GM23338 (cell line): ENCODE results near the gene ADCY3. TPM values are rescaled to one million over a fixed set of nuclear protein-coding genes. Genes with fewer than 3 reads are reported as not detected.

Experiments
- ATAC-seq: fragments of 200-7000 bp; cut with Tn5 transposase; 3 replicates; pipeline ENCODE4 v1.9.1; 2020
- DNase-seq: peaks from one replicate; pipeline ENCODE4 v3.0.0-alpha.2; 2015; ENCODE audit warnings: low spot score
- H2AFZ ChIP-seq: fragments of 200-600 bp; sonication (generic); 2 replicates; pipeline ENCODE4 v1.8.0; 2016; ENCODE audit warnings: antibody characterized with exemption, mild to moderate bottlenecking, moderate library complexity
- H3F3A ChIP-seq: fragments of 200-600 bp; sonication (generic); replicated peaks from 2 replicates; pipeline ENCODE4 v1.8.0; 2017; ENCODE audit warnings: antibody characterized with exemption, mixed run types, low read depth
- H3K27ac ChIP-seq: fragments of 200-600 bp; sonication (generic); 2 replicates; pipeline ENCODE4 v1.6.1; 2016; ENCODE audit warnings: low read depth
- H3K27me3 ChIP-seq: fragments of 200-600 bp; sonication (generic); 2 replicates; pipeline ENCODE4 v1.8.0; 2016; ENCODE audit warnings: mild to moderate bottlenecking, mixed run types, moderate library complexity; ENCODE audit not compliant: insufficient read depth
- H3K36me3 ChIP-seq: fragments of 200-600 bp; sonication (generic); 2 replicates; pipeline ENCODE4 v1.8.0; 2016; ENCODE audit warnings: mild to moderate bottlenecking; ENCODE audit not compliant: insufficient read depth
- H3K4me1 ChIP-seq: fragments of 200-600 bp; sonication (generic); 2 replicates; pipeline ENCODE4 v1.8.0; 2016; ENCODE audit warnings: mild to moderate bottlenecking, moderate library complexity; ENCODE audit not compliant: insufficient read depth
- H3K4me2 ChIP-seq: fragments of 200-600 bp; sonication (generic); 2 replicates; pipeline ENCODE4 v1.7.1; 2017; ENCODE audit warnings: mixed run types
- H3K4me3 ChIP-seq: fragments of 200-600 bp; sonication (generic); 2 replicates; pipeline ENCODE4 v1.6.1; 2016; ENCODE audit warnings: mixed run types
- H3K79me2 ChIP-seq: fragments of 200-600 bp; sonication (generic); replicated peaks from 2 replicates; pipeline ENCODE4 v1.8.0; 2017; ENCODE audit warnings: mild to moderate bottlenecking; ENCODE audit not compliant: insufficient read depth
- H3K9me2 ChIP-seq: fragments of 200-600 bp; sonication (generic); 2 replicates; pipeline ENCODE4 v1.8.0; 2017; ENCODE audit not compliant: insufficient read depth
- H4K20me1 ChIP-seq: fragments of 200-600 bp; sonication (generic); replicated peaks from 2 replicates; pipeline ENCODE4 v1.8.0; 2017; ENCODE audit warnings: mild to moderate bottlenecking; ENCODE audit not compliant: insufficient read depth
- H3K27ac Mint-ChIP-seq: 2 replicates; pipeline ENCODE4 v1.8.0; 2020; ENCODE audit warnings: inconsistent platforms, mild to moderate bottlenecking, moderate library complexity, mixed read lengths
- H3K27me3 Mint-ChIP-seq: 3 replicates; pipeline ENCODE4 v1.8.0; 2022; ENCODE audit warnings: low read depth, mild to moderate bottlenecking, moderate library complexity, mixed read lengths, inconsistent platforms; ENCODE audit not compliant: insufficient read depth, poor library complexity
- H3K36me3 Mint-ChIP-seq: 3 replicates; pipeline ENCODE4 v1.8.0; 2021; ENCODE audit warnings: low read depth, mild to moderate bottlenecking, inconsistent platforms, moderate library complexity, mixed read lengths
- H3K4me1 Mint-ChIP-seq: 3 replicates; pipeline ENCODE4 v1.8.0; 2020; ENCODE audit warnings: mild to moderate bottlenecking, inconsistent platforms, mixed read lengths
- H3K4me3 Mint-ChIP-seq: 3 replicates; pipeline ENCODE4 v1.8.0; 2021; ENCODE audit warnings: moderate library complexity, mild to moderate bottlenecking, inconsistent platforms, mixed read lengths
- H3K9me3 Mint-ChIP-seq: 3 replicates; pipeline ENCODE4 v1.8.0; 2020; ENCODE audit warnings: moderate library complexity, mild to moderate bottlenecking, inconsistent platforms, mixed read lengths
- EZH2 ChIP-seq: fragments of 200-600 bp; sonication (generic); IDR thresholded peaks from one replicate; pipeline ENCODE4 v1.8.0; 2017; ENCODE audit warnings: antibody characterized with exemption, mild to moderate bottlenecking, low read depth; ENCODE audit not compliant: unreplicated experiment
- EZH2phosphoT487 ChIP-seq: fragments of 200-600 bp; sonication (generic); IDR thresholded peaks from one replicate; pipeline ENCODE4 v1.8.1; 2018; ENCODE audit warnings: antibody characterized with exemption; ENCODE audit not compliant: unreplicated experiment
- JUNB ChIP-seq: IDR thresholded peaks from one replicate; pipeline ENCODE4 v1.6.1; 2016; ENCODE audit warnings: antibody characterized with exemption; ENCODE audit not compliant: unreplicated experiment
- NANOG ChIP-seq: IDR thresholded peaks from 2 replicates; pipeline ENCODE4 v1.6.1; 2016; ENCODE audit warnings: antibody characterized with exemption, borderline replicate concordance
- POLR2AphosphoS5 ChIP-seq: IDR thresholded peaks from 2 replicates; pipeline ENCODE4 v1.6.1; 2016; ENCODE audit warnings: antibody characterized with exemption, low read depth
- STAT1 ChIP-seq: IDR thresholded peaks from one replicate; pipeline ENCODE4 v1.6.1; 2016; ENCODE audit warnings: antibody characterized with exemption; ENCODE audit not compliant: unreplicated experiment
- ZNF114 ChIP-seq: fragments of 250-450 bp; sonication (Bioruptor Pico); IDR thresholded peaks from 2 replicates; pipeline ENCODE4 v1.5.0; 2020; ENCODE audit warnings: mild to moderate bottlenecking, moderate library complexity
- ZNF331 ChIP-seq: fragments of 250-450 bp; sonication (Bioruptor Pico); IDR thresholded peaks from 2 replicates; pipeline ENCODE4 v1.5.0; 2020; ENCODE audit warnings: low read depth, mild to moderate bottlenecking, moderate library complexity
- polyA plus RNA-seq: library from polyadenylated mRNA; unstranded; fragments of >200 nt; fragmentation: Nextera tagmentation; extraction: Ambion mirVana; gene quantifications from 2 replicates; pipeline ENCODE4 v1.2.1, GENCODE V29; 2016
- total RNA-seq: library from RNA; depleted of rRNA; stranded (reverse); fragments of >200 nt; shearing (Covaris generic); gene quantifications from 2 replicates; pipeline ENCODE4 v1.2.3, GENCODE V29; 2014
- TF ChIP-seq, protein P1 (sequence below): fragments of 250-450 bp; sonication (Bioruptor Pico); IDR thresholded peaks from 2 replicates; pipeline ENCODE4 v1.5.0; 2020; ENCODE audit warnings: mild to moderate bottlenecking, moderate library complexity
- TF ChIP-seq, protein P2 (sequence below): IDR thresholded peaks from one replicate; pipeline ENCODE4 v1.6.1; 2018; ENCODE audit warnings: antibody characterized with exemption; ENCODE audit not compliant: unreplicated experiment

The ADCY3 gene
- total and polyA plus RNA-seq, 2 experiments from 2014 or later: 9.7 to 32.4 TPM

DNA sequence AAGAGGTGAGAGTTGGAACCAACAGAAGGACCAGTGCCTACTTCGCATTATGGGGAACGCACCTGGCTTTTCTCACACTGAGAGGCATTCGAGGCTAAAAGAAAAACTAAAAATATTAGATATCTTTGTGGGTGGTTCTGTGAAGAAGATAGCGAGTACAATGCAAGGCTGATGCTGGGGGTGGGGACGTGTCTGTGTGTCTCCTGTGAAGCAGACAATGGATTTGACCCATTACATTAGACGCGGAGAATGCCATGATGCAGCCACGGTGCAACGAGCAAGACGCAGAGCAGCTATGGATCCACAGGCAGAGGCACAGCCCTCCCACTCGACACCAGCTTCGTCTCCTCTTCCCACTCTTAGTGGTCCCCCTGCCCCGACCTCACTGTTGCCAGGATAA, 61.0 kb downstream of the ADCY3 start:
- no peak overlapping the region for H3K27ac Mint-ChIP-seq
- H3K36me3 Mint-ChIP-seq: no peaks in the 10 kb centered on the region; the same call in 1 of the 3 replicates
- no peak for ATAC-seq

DNA sequence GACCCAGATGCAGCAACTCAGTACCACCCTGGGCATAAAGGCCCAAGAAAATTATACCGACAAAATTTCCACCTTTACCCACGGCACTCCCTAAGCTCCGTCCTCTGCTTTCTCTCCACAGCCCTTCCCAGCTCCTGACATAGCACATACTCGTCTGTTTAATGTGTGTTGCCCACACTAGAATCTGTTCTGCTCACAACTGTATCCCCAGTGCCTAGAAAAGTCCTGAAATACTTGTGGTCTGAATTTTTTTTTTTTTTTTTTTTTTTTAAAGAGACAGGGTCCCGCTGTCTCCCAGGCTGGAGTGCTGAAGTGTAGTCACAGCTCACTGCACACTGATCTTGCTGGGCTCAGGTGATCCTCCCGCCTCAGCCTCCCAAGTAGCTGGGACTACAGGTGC, 62.3 kb downstream of the ADCY3 start:
- Mint-ChIP-seq H3K27ac (no peak overlapping the region; the same call in 1 of the 2 replicates), H3K36me3 (no peaks in the 10 kb centered on the region; the same call in 1 of the 3 replicates), H3K4me3 (no peak overlapping the region), H3K27me3 (no peaks in the 10 kb centered on the region), H3K4me1 (no peaks in the 10 kb centered on the region), H3K9me3 (no peaks in the 10 kb centered on the region; the same call in 2 of the 3 replicates)
- Histone ChIP-seq H2AFZ (no peak overlapping the region), H3F3A (no peaks in the 10 kb centered on the region), H3K4me2 (no peak overlapping the region), H3K27ac (no peak overlapping the region), H3K79me2 (no peaks in the 10 kb centered on the region), H3K27me3 (no peaks in the 10 kb centered on the region), H4K20me1 (0 out of 2 replicates have a peak, but pooled peaks cover 3% of the 10 kb centered on the region), H3K4me3 (no peak overlapping the region), H3K36me3 (no peaks in the 10 kb centered on the region), H3K4me1 (no peaks in the 10 kb centered on the region), H3K9me2 (no peaks in the 10 kb centered on the region)
- no peak for ATAC-seq
- DNase-seq: no peak
- TF ChIP-seq JUNB (no peak), EZH2phosphoT487 (no peak), EZH2 (no peak), STAT1 (no peak), NANOG (no peak), ZNF114 (CRISPR knock-in tag) (no peak), ZNF331 (CRISPR knock-in tag) (no peak)
- TF ChIP-seq, protein P1, sequence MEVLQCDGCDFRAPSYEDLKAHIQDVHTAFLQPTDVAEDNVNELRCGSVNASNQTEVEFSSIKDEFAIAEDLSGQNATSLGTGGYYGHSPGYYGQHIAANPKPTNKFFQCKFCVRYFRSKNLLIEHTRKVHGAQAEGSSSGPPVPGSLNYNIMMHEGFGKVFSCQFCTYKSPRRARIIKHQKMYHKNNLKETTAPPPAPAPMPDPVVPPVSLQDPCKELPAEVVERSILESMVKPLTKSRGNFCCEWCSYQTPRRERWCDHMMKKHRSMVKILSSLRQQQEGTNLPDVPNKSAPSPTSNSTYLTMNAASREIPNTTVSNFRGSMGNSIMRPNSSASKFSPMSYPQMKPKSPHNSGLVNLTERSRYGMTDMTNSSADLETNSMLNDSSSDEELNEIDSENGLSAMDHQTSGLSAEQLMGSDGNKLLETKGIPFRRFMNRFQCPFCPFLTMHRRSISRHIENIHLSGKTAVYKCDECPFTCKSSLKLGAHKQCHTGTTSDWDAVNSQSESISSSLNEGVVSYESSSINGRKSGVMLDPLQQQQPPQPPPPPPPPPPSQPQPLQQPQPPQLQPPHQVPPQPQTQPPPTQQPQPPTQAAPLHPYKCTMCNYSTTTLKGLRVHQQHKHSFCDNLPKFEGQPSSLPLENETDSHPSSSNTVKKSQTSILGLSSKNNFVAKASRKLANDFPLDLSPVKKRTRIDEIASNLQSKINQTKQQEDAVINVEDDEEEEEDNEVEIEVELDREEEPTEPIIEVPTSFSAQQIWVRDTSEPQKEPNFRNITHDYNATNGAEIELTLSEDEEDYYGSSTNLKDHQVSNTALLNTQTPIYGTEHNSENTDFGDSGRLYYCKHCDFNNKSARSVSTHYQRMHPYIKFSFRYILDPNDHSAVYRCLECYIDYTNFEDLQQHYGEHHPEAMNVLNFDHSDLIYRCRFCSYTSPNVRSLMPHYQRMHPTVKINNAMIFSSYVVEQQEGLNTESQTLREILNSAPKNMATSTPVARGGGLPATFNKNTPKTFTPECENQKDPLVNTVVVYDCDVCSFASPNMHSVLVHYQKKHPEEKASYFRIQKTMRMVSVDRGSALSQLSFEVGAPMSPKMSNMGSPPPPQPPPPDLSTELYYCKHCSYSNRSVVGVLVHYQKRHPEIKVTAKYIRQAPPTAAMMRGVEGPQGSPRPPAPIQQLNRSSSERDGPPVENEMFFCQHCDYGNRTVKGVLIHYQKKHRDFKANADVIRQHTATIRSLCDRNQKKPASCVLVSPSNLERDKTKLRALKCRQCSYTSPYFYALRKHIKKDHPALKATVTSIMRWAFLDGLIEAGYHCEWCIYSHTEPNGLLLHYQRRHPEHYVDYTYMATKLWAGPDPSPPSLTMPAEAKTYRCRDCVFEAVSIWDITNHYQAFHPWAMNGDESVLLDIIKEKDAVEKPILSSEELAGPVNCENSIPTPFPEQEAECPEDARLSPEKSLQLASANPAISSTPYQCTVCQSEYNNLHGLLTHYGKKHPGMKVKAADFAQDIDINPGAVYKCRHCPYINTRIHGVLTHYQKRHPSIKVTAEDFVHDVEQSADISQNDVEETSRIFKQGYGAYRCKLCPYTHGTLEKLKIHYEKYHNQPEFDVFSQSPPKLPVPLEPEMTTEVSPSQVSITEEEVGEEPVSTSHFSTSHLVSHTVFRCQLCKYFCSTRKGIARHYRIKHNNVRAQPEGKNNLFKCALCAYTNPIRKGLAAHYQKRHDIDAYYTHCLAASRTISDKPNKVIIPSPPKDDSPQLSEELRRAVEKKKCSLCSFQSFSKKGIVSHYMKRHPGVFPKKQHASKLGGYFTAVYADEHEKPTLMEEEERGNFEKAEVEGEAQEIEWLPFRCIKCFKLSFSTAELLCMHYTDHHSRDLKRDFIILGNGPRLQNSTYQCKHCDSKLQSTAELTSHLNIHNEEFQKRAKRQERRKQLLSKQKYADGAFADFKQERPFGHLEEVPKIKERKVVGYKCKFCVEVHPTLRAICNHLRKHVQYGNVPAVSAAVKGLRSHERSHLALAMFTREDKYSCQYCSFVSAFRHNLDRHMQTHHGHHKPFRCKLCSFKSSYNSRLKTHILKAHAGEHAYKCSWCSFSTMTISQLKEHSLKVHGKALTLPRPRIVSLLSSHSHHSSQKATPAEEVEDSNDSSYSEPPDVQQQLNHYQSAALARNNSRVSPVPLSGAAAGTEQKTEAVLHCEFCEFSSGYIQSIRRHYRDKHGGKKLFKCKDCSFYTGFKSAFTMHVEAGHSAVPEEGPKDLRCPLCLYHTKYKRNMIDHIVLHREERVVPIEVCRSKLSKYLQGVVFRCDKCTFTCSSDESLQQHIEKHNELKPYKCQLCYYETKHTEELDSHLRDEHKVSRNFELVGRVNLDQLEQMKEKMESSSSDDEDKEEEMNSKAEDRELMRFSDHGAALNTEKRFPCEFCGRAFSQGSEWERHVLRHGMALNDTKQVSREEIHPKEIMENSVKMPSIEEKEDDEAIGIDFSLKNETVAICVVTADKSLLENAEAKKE (CRISPR knock-in tag): no peak

More for the DNA sequence above, 61.0 kb downstream of the ADCY3 start:
- no peak overlapping the region for H3K4me3 ChIP-seq
- H3K9me2 ChIP-seq: no peaks in the 10 kb centered on the region
- no peak for DNase-seq
- H3K27me3 ChIP-seq: no peaks in the 10 kb centered on the region
- H3K79me2 ChIP-seq: no peaks in the 10 kb centered on the region
- H3K4me2 ChIP-seq: no peak overlapping the region
- H3K36me3 ChIP-seq: no peaks in the 10 kb centered on the region
- no peaks in the 10 kb centered on the region for H3K4me1 ChIP-seq
- 0 out of 2 replicates have a peak, but pooled peaks cover 3% of the 10 kb centered on the region for H4K20me1 ChIP-seq
- Mint-ChIP-seq H3K27me3 (no peaks in the 10 kb centered on the region), H3K9me3 (no peaks in the 10 kb centered on the region; the same call in 2 of the 3 replicates), H3K4me3 (no peak overlapping the region), H3K4me1 (no peaks in the 10 kb centered on the region)
- no peak overlapping the region for H2AFZ ChIP-seq
- no peaks in the 10 kb centered on the region for H3F3A ChIP-seq
- no peak overlapping the region for H3K27ac ChIP-seq
- TF ChIP-seq EZH2: no peak
- no peak for TF ChIP-seq EZH2phosphoT487
- TF ChIP-seq, protein P2, sequence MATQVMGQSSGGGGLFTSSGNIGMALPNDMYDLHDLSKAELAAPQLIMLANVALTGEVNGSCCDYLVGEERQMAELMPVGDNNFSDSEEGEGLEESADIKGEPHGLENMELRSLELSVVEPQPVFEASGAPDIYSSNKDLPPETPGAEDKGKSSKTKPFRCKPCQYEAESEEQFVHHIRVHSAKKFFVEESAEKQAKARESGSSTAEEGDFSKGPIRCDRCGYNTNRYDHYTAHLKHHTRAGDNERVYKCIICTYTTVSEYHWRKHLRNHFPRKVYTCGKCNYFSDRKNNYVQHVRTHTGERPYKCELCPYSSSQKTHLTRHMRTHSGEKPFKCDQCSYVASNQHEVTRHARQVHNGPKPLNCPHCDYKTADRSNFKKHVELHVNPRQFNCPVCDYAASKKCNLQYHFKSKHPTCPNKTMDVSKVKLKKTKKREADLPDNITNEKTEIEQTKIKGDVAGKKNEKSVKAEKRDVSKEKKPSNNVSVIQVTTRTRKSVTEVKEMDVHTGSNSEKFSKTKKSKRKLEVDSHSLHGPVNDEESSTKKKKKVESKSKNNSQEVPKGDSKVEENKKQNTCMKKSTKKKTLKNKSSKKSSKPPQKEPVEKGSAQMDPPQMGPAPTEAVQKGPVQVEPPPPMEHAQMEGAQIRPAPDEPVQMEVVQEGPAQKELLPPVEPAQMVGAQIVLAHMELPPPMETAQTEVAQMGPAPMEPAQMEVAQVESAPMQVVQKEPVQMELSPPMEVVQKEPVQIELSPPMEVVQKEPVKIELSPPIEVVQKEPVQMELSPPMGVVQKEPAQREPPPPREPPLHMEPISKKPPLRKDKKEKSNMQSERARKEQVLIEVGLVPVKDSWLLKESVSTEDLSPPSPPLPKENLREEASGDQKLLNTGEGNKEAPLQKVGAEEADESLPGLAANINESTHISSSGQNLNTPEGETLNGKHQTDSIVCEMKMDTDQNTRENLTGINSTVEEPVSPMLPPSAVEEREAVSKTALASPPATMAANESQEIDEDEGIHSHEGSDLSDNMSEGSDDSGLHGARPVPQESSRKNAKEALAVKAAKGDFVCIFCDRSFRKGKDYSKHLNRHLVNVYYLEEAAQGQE: no peak
- no peak for TF ChIP-seq POLR2AphosphoS5
- TF ChIP-seq NANOG: no peak
- TF ChIP-seq STAT1: no peak
